ENCODE measurements around the gene ABHD17B.

DNA sequence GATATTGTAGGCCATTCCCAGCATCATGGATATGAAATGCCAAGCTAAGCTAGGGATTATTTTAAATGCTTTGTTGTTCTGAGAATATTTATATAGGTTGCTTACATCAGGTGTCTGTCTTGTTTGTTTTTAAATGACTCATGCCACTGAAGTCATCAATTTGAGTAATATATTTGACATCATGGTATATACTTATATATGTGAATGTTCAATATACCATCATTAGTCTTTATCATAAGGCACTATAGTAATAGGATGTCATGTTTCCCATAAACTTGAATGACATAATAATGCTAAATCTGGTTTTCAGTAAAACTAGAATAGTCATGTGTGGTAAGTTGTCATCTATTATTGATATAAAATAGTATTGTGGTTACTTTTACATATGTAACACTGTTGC is 13.6 kb upstream of the ABHD17B start:
- TF ChIP-seq EZH2phosphoT487 (IDR thresholded peaks at IDR 0.05; ENCODE audit: insufficient read depth, low read depth) (no peak), EZH2 (IDR thresholded peaks at IDR 0.05; ENCODE audit: insufficient read depth, poor library complexity, severe bottlenecking) (no peak)
